Ectodermal cell (in vitro differentiated cells): Measurements from ENCODE around the gene FANCI.

ENCODE experiments used
- H3K27ac ChIP-seq: 2 replicates; pipeline ENCODE4 v1.7.0; 2013; ENCODE audit warnings: mild to moderate bottlenecking, low read depth, low read length; ENCODE audit not compliant: insufficient read depth, poor library complexity, severe bottlenecking
- H3K27me3 ChIP-seq: 2 replicates; pipeline ENCODE4 v1.7.0; 2013; ENCODE audit warnings: mild to moderate bottlenecking, low read length; ENCODE audit not compliant: insufficient read depth, control insufficient read depth, poor library complexity, severe bottlenecking
- H3K36me3 ChIP-seq: one replicate; pipeline ENCODE4 v1.7.0; 2013; ENCODE audit warnings: low read length; ENCODE audit not compliant: control insufficient read depth, insufficient read depth
- H3K4me1 ChIP-seq: one replicate; pipeline ENCODE4 v1.7.0; 2013; ENCODE audit warnings: low read length; ENCODE audit not compliant: control insufficient read depth, insufficient read depth
- H3K4me3 ChIP-seq: 2 replicates; pipeline ENCODE4 v1.7.0; 2013; ENCODE audit warnings: low read depth, low read length, control low read depth; ENCODE audit not compliant: insufficient read depth
- H3K9me3 ChIP-seq: 2 replicates; pipeline ENCODE4 v1.7.0; 2013; ENCODE audit warnings: mild to moderate bottlenecking, low read length, moderate library complexity; ENCODE audit not compliant: control insufficient read depth
- WGBS, 2 experiments: methylation state at CpG; one replicate each; pipeline ENCODE4 v1.1.7; 2013; ENCODE audit warnings: missing lambda C conversion rate in 2 of 2; 5-methylcytosine and 5-hydroxymethylcytosine counted together

The FANCI gene

DNA sequence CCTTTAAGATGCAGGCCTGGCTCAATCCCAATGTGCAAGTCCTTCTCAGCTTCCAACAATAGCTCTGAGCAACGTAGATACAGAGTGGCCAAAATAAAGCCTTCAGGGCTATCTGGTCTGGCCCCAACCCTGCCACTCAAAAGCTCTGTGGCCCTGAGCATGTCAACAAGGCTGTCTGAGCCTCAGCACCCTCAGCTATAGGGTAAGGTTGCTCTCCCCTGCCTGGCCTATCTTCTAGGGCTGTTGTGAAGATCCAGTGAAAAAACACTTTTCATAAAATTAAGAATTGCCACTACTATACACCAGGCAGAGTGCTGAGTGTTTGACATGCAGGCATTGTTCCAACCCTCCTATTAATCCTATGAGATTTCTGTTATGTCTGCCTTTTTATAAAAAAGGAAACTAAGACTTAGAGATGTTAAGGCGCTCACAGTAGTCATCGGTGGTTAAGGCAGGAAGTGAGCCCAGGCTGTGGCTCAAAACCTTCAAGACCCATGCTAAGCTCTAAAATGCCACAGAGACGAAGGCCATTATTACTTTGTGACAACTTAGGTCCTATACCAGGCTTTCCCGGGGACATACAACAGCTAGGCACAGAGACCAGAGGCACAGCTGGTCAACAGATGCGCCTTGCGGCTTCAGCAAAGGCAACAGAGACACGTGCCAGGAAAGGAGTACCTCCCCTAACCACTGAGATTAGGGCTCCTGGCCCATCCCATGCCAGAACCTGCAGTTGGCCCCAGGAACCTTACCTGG lies 85.7 kb downstream of the FANCI start:
- Histone ChIP-seq H3K36me3 (peaks cover 54% of the 10 kb centered on the region), H3K27me3 (no peaks in the 10 kb centered on the region), H3K9me3 (no peaks in the 10 kb centered on the region), H3K4me3 (no peak overlapping the region), H3K27ac (no peak overlapping the region), H3K4me1 (no peaks in the 10 kb centered on the region)
- WGBS, 2 experiments = 93 to 95% methylated on average over 8 of the region's 8 CpGs

DNA sequence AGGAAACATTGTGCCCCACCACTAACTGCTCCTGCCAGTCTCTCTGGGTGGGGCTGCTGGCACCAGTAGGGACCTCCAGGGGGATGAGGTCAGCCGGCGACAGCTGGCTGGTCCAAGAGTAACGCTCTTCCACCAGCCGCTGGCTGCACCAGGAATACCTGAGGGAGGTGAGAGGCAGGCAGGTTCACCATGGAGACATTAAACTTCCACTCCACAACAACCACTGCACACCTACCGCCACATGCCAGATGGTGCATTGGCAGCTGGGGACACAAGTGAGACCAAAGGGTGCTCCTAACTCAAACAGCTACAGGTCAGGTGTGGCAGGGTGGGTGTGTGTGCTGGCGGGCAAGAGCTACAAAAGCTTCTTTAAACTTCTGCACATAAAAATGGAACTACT lies 86.3 kb downstream of the FANCI start:
- no peaks in the 10 kb centered on the region for H3K9me3 ChIP-seq
- peaks cover under 1% of the 10 kb centered on the region for H3K27me3 ChIP-seq
- no peaks in the 10 kb centered on the region for H3K4me1 ChIP-seq
- H3K27ac ChIP-seq = no peak overlapping the region
- peaks cover 54% of the 10 kb centered on the region for H3K36me3 ChIP-seq
- H3K4me3 ChIP-seq = no peak overlapping the region
- WGBS, 2 experiments = 96 to 99% methylated on average over 6 of the region's 6 CpGs

DNA sequence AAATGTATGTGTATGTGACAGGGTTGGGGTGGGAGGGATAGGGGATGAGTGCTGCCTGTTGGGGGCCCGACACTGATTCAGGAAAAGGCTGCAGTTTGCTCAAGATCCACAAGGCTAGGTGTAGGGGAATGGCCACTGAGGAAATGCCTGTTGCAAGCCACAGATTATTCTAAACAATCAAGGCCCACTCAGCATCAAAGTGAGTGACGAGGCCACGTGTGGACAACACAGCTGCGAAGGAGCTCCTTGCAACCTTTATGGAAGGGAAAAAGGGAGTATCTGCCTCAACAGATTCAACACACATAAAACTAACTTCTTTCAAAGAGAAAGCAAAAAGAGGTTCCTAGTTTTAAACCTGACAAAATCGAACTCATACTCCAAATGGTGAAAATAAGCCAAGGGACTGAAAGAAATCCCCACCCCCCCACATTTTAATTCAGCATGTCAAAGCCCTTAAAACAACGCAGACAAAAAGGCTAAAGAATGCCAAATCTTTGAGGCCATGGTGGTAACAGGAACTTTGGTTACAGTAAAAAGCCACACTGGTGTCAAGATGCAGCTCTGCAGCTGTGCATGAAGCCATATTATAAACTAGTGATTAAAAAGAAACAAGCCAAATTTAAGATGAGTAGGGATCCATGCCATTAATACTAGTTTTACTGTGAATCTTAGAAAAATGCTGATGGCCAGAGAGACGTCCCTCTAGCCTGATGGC lies 87.3 kb downstream of the FANCI start:
- H3K9me3 ChIP-seq = no peaks in the 10 kb centered on the region
- peaks cover 10% of the 10 kb centered on the region for H3K27me3 ChIP-seq
- no peaks in the 10 kb centered on the region for H3K4me1 ChIP-seq
- peaks cover 46% of the 10 kb centered on the region for H3K36me3 ChIP-seq
- H3K27ac ChIP-seq = no peak overlapping the region
- 88 to 95% methylated on average over 7 of the region's 7 CpGs for WGBS, 2 experiments
- no peak overlapping the region for H3K4me3 ChIP-seq

DNA sequence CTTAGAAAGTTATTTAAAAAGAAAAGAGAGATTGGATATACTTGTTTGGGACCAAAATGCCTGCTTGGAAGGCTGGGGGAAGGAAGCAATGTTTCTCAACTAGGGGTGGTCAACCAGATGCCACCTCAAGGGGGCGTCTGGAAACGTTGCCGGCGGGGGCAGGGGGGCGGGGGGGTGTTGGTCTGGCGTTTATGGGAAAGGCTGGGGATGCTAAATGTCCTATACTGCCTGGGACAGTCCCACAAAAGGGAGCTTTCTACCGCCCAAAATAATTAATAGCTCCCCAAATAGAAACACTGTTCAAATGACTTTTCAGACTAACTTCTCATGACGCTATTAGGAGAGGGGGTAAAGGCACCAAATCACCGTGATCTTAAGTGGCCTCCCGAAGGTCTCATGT lies 88.7 kb downstream of the FANCI start:
- Histone ChIP-seq H3K36me3 (peaks cover 39% of the 10 kb centered on the region), H3K9me3 (no peaks in the 10 kb centered on the region), H3K4me3 (no peak overlapping the region), H3K27ac (no peak overlapping the region), H3K27me3 (peaks cover 24% of the 10 kb centered on the region), H3K4me1 (no peaks in the 10 kb centered on the region)
- 42 to 47% methylated on average over 10 of the region's 10 CpGs for WGBS, 2 experiments

DNA sequence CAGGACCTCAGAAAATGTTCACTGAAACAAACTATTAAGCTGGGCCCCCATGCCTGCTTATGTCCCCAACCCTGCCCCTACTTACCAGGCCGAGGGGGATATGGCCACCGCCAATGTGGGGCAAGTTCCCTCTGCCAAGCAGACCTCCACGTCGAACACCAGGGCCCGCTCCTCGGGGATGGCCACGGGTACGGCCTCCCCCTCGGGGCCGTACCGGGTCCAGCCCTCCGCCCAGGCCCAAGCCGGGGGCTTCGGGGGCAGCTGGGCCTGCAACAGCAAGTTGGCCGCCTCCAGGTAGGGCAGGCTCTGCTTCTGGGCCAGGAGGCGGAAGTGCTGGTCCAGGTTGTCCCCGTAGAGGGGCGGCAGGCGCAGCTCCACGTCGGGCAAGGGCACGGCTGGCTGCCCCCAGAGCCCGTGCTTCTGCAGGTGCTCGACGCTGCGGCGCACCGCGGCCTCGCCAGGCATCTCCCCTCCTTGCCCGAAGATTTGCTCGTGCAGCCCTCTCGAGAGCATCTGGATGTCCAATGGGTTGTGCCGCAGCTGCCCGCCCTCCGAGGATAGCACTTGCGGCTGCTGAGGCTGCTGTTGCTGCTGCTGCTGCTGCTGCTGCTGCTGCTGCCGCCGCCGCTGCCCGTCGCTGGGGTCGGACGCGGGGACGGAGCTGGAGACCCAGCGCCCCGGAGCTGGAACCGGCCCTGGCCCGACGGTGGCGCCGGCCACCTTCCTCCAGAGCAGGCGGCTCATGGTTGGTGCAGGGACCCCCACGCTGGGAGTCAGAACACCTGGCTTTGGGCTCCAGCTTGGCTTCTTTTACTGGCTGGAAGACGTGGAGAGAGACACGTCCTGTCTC lies 89.5 kb downstream of the FANCI start:
- Histone ChIP-seq H3K4me1 (no peaks in the 10 kb centered on the region), H3K4me3 (peak overlapping the region; percentile 86), H3K27me3 (peaks cover 32% of the 10 kb centered on the region), H3K9me3 (no peaks in the 10 kb centered on the region), H3K27ac (no peak overlapping the region), H3K36me3 (peaks cover 34% of the 10 kb centered on the region)
- WGBS, 2 experiments = 90 to 91% methylated on average over 57 of the region's 57 CpGs

DNA sequence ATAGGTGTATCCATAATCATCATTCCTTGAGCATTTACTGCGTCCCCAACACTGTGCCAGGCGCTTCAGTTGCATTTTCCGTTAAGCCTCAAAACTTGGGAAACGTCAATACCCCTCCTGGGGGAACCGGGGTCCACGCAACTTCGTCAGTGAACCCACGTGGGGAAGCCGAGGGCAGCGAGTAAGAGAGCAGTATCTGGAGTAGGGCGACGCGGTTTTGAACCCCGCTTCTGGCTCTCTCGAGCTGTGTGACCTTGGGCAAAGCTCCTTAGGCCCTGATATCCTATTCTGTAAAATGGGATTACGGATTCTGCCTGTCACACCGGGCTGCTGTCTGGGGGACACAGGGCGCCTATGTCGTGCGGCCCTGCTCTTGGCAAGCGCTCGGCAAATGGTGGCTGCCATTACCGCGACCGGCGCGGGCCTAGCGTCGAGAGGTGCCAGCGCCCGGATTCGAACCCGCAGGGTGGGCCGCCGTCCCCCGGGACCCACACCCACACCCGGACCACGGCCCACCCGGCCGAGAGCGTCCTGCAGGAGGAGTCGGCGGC lies 90.3 kb downstream of the FANCI start:
- peak overlapping the region; percentile 86 for H3K4me3 ChIP-seq
- peaks cover 26% of the 10 kb centered on the region for H3K36me3 ChIP-seq
- H3K9me3 ChIP-seq = no peaks in the 10 kb centered on the region
- H3K27ac ChIP-seq = no peak overlapping the region
- H3K4me1 ChIP-seq = no peaks in the 10 kb centered on the region
- H3K27me3 ChIP-seq = peaks cover 33% of the 10 kb centered on the region
- WGBS, 2 experiments = 5% methylated on average over 43 of the region's 43 CpGs

DNA sequence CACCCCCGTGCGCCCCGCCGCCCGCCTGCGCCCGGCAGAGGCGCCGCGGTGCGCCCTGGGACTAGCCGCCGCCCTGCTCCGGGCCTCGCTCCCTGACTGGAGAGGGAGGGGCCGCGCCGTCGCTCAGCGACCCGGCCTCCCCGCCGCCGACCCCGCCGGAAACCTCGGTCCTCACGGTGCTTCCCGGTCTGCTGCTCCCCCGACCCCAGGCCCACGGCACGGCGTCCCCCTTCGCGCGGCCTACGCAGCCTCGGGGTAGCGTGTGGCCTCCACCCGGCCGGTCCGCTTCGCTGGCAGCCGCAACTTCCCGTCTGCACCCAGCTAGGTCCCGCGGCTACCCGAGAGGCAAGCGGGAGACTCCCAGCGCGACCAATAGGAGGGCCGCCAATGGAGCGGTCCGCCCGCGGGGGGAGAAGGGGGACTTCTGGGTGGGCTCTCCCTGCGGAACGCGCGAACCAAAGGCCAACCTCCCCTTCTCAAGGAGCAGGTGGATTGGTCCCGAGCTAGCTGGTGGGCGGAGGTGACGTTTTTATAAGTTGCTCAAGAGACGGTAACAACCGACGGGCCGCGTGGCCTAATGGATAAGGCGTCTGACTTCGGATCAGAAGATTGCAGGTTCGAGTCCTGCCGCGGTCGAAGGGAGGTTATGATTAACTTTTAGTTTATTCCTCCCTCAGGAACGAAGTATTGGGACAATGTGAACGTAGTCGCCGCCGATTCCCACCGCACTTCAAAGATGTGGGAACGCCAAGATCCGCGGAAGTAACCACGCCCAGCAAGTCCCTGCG lies 90.9 kb downstream of the FANCI start, which contains the start of gene POLG:
TSS of gene POLG (minus strand) at position 315 of the 788 bp plus-strand sequence. CDS start 1,070 bp downstream, outside the sequence.
- Histone ChIP-seq H3K27ac (peak within 1 kb of the TSS; percentile 76), H3K36me3 (peaks cover 20% of the 10 kb centered on the region), H3K4me1 (no peaks in the 10 kb centered on the region), H3K4me3 (peak within 1 kb of the TSS; percentile 86), H3K27me3 (peaks cover 36% of the 10 kb centered on the region), H3K9me3 (no peaks in the 10 kb centered on the region)
- WGBS, 2 experiments = 0% methylated on average over 85 of the region's 85 CpGs

DNA sequence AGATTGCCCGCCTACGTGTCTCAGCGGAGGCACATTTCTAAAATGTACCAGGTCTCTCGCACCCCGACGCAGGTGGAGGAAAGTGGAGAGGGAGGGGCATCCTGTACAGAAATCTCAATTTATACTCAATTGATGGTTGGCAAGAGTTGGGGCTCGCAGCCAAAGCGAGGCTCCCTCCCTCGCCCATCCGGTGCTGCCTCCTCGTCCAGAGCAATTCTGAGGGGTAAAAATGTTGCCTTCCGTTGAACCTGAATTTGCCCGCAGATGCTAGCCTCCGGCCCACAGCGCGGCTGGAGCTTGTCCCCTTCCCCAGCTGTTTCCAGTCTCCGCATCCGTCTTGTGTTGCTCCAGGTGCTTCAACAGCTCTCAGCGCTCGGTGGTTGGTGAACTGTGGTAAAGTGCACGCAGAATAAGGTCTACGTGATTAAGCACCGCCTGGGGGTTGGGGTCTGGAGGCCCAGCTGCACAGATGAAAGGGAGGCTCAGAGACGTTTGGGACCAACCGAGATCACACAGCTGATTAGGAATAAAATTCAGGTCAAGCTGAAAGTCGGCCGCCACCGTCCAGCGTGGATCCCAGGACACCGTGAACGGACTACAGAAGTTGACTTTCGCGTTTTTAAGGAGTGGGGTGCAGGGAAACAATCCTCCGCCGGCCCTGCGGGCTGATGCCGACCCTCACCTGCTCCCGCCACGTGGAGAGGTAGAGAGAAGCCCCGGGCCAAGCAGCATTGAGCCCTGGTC lies 91.7 kb downstream of the FANCI start:
- 4% methylated on average over 37 to 40 of the region's 40 CpGs for WGBS, 2 experiments
- H3K36me3 ChIP-seq = peaks cover 12% of the 10 kb centered on the region
- H3K9me3 ChIP-seq = no peaks in the 10 kb centered on the region
- H3K4me3 ChIP-seq = peak overlapping the region; percentile 86
- peaks cover 40% of the 10 kb centered on the region for H3K27me3 ChIP-seq
- no peak overlapping the region for H3K27ac ChIP-seq
- H3K4me1 ChIP-seq = no peaks in the 10 kb centered on the region

DNA sequence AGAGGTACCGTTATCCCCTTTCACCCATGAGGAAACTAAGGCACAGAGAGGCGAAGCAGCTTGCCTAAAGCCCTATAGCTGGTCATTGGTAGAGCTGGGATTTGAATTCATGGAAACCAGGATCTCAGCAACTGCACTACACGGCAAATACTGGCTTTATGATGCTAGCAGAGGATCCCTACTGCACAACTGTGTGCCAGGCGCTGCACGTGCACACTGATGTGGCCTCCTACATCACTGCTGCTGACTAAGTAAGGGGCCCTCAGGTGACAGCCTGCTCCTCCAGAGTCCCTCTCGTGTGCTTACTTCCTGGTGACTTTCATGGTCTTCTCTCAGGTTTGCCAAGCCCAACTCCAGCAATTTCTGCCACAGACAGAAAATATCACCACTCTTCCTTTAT lies 94.3 kb downstream of the FANCI start:
- no peaks in the 10 kb centered on the region for H3K9me3 ChIP-seq
- H3K4me1 ChIP-seq = no peaks in the 10 kb centered on the region
- no peaks in the 10 kb centered on the region for H3K36me3 ChIP-seq
- H3K27me3 ChIP-seq = peaks cover 40% of the 10 kb centered on the region
- no peak overlapping the region for H3K4me3 ChIP-seq
- WGBS, 2 experiments = 88 to 89% methylated on average over 6 of the region's 6 CpGs
- H3K27ac ChIP-seq = no peak overlapping the region
